Measurements from ENCODE around the gene BPHL.
A peak's percentile ranks its signal among the peaks of the same experiment; 100 is the strongest.
"Not testable (repeated sequence)": the region's sequence is repeated elsewhere in the genome, so short reads cannot be mapped to it uniquely, and the experiment has no call there.

Gene BPHL

DNA sequence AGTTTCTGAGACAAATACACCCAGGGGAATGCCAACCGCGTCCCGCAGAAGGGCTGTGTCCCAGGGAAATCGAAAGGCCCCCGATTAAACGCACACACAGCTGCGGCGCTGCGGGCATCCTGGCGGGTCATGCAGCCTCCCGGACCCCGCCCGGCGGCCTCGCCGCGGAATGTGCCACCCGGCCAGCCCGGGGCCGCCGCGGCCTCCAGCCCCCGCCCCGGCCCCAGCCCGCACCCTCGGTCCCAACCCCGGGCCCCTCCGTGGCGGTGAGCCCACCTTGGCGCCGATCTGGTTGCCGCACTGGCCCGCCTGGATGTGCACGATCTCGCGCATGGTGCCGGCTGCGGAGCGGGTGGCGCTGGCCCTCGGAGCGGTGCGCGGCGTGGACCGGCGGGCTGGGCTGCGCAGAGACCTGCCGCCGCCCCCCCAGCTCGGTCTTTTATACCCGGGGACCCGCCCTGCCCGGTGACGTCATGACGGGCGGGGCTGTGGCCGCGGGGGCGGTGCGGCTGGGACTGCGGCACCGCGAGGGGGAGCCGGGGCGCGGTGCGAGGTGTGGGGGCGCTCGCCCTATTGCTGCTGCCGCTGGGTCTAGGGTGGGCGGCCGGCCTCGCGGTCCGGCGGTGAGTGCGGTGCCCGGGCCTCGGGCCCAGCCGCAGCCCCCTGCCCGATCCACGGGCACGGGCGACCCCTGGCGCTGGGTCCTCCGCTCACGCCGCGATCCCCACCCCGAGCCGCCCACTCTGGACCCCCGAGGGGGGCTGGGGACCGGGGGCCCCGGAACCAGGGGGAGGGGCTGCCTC lies 38.8 kb downstream of the BPHL start, which contains the start of gene TUBB2A:
Gene TUBB2A (minus strand): TSS at position 414 of the 803 bp plus-strand sequence. CDS start 81 bp downstream, at position 333.
- peak; percentile 80 to 83 (median 80) for DNase-seq

DNA sequence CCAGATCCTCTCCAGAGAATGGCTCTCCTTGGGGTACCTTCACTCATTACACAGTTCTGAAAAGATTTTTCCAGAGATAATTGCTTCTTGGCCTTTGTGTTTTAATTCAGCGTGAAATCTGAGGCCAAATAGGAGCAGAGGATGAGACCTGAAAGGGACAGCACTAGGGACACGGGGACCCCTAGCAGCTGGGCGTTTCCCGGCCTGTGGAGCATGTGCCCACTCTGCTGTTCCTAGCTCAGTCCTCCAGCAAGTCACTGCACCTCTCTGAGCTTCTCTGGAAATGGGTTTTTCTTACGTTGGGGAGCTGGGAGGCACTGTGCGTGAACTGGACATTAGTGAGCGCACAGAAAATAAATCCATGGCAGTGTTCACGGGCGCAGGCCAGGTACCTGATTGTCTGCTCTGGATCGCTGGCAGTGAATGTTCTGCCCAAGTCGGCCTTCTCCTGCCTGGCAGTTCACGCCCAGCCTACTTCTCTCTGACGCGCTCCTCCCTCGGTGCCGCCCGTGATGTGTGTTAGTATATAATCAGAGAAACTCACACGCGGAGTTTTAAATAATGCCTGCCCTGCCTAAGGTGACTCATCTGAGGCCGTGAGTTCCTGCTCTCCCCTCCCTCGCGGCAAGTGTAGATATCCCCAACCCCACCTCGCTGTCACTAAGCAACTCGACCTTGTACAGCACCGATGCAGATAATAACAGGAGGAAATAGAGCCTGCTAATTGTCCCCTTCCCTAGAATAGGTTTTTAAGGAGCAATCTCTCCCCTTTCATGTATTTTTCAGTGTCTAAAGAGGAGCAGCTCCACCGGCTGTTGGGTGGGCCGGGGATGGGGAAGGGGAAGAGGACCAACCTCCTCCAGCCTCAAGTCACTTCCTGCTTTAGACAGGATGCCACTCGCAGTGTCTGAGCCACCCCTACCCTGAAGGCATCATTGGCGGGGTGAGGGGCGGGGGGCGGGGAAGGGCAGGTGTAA lies 41.6 kb downstream of the BPHL start:
- peak in 2 of 3 experiments; percentile 77 to 88 for DNase-seq

DNA sequence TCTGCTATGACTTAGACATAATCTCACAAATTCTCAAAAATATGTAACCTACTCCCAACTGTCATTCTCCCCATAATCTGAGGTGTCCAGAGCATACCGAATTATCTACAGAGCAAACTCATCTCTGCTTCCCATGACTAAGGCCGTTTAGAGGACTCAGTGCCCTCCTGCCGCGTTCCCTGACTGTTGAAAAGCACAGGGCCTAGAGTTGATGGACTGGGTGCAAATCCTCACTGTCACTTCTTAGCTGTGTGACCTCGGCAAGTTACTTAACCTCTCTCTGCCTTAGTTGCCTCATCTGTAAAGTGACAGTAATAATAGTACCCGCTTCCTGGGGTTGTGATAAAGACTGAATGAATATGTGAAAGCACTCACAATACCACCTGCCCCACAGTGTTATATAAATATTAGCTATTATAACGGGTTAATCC lies 43.6 kb downstream of the BPHL start:
- no peak for DNase-seq

DNA sequence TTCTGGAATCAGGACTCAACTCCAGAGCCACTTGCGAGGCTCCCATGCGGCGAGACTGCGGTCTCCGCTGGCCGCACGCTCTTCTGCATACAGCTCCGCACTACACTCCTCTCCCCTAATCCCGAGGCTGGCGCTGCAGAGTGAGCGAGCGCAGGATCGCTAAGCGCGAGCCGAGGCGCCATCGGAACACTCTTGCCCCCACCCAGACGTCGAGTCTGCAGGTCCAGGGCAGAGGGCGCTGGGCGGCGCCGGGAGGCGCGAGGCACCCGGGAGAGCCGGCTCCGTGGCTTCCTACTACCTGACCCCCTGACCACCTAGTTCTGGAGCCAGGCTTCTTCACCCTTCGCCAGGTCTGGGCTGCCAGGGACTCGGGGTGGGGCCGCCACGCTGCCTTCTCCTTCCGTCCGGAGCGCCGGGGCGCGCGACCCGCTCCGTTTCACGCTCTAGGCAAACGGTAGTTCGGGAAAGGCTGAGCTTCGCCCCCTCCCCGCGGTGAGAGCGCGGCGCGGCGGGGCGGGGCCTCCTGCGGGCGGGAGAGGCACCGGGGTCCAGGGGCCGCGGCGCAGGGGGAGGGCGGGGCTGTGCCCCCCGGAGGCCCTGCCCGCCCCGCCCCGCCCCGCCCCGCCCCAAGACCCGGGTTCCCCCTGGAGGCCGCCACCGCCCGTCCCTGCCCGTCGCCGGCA lies 44.2 kb downstream of the BPHL start:
- DNase-seq = peak; percentile 74 to 94 (median 93)

DNA sequence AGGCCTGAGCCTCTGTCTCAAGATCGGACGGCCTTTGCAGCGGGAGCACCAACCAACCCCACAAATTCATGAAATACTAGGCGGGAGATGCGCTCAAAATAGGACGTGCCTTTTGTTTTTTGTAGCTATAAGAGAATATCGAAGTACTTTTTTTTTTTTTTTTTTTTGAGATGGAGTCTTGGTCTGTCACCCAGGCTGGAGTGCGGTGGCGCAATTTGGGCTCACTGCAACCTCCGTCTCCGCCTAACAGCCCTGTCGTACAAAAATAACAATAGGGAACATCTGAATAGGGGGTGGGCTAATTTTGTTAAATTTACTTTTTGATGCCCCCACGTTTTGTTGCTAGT lies 44.7 kb downstream of the BPHL start:
- no peak for DNase-seq

DNA sequence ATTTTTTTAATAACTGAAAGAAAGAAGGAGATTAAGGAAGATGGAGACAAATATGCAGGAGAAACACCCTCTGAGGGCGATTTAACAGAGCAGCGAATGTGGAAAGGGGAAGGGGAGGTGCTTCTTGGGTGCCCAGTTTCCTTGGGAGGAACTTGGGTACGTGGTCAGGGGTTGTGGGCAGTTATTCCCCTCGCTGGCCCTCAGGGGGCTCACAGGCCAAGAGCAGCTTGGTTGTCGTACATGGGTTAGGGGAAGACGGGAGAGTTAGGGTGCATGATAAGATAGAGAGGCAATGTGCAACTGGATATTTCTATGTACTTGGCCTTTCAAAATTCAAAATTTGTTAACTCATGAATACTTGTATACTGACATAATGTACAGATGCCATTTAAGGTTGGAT lies 45.9 kb downstream of the BPHL start:
- no peak for DNase-seq

DNA sequence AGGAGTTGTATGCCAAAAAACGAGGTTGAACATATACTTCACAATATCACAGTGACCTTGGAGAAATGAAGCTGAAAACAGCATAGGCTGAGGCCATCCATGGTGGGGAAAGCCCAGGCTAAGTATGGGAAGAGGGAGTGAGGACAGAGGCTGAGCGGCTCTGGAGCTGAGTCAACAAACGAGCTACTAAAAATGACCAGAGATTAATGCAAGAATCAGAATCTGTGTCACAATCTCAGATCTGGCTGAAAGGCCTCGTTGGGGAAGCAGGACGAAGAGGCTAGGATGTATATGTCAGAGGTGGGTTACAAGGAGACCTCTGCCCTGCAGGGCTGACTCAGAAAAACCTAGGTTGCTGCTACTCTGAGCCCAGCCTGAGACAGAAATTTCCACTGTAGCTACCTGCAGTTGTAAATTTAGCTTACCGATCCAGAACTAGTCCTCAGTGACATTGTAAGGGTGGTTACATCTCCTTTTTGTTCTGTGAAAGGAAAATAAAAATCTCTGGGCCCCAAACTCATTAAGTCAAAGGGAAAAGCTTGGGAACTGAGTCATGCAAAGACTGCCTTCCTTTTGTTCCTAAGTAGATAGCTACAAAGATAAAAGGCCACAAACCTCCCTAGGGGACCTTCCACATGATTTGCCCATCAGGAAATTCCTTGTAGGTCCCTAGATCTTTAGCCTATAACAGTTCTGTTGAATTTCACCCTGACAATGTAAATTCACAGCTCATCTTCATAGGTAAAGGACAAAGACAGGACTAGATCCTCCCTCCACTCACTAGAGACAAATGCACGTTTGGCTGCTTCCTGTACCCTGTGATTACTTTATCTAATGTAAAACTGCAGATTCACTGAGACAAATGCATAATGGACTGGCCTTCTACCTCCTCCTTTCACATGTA lies 47.4 kb downstream of the BPHL start:
- no peak for DNase-seq

DNA sequence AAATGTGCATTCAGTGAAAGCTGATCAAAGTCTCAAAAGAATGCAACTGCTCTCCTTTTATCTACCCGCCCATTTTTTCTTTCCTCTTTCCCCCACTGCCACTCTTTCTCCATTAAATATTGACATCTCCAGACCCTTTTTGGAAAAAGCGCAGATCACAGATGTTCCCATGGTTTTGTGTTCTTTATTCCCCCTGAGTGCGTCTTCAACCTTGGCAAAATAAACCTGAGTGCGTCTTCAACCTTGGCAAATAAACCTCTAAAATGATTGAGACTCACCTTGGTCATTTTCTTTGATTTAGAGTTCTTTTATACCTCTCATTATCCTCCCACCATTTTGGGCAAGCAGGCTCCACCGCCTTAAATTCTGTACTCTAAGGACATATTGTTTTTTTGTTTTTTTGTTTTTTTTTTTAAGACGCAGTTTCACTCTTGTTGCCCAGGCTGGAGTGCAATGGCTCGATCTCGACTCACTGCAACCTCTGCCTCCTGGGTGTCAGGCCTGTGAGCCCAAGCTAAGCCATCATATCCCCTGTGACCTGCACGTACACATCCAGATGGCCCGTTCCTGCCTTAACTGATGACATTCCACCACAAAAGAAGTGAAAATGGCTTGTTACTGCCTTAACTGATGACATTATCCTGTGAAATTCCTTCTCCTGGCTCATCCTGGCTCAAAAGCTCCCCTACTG lies 48.2 kb downstream of the BPHL start:
- not testable (repeated sequence) for DNase-seq

DNA sequence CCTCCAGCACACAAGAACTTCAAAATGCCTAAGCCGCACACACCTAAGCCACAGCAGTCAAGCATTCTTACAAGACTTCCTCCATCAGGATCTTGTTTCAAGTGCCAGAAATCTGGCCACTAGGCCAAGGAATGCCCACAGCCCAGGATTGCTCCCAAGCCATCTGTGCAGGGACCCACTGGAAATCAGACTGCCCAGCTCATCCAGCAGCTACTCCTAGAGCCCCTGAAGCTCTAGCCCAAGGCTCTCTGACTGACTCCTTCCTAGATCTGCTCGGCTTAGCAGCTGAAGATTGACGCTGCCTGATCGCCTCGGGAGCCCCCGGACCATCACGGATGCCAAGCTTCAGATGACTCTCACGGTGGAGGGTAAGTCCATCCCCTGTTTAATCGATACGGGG lies 49.5 kb downstream of the BPHL start:
- not testable (repeated sequence) for DNase-seq

DNA sequence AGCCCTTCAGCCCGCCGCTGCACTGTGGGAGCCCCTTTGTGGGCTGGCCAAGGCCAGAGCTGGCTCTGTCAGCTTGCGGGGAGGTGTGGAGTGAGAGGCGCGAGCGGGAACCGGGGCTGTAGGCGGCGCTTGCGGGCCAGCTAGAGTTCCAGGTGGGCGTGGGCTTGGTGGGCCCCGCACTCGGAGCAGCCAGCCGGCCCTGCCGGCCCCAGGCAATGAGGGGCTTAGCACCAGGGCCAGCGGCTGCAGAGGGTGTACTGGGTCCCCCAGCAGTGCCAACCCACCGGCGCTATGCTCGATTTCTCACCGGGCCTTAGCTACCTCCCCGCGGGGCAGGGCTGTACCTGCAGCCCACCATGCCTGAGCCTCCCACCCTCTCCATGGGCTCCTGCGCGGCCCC lies 52.2 kb downstream of the BPHL start:
- not testable (repeated sequence) for DNase-seq

DNA sequence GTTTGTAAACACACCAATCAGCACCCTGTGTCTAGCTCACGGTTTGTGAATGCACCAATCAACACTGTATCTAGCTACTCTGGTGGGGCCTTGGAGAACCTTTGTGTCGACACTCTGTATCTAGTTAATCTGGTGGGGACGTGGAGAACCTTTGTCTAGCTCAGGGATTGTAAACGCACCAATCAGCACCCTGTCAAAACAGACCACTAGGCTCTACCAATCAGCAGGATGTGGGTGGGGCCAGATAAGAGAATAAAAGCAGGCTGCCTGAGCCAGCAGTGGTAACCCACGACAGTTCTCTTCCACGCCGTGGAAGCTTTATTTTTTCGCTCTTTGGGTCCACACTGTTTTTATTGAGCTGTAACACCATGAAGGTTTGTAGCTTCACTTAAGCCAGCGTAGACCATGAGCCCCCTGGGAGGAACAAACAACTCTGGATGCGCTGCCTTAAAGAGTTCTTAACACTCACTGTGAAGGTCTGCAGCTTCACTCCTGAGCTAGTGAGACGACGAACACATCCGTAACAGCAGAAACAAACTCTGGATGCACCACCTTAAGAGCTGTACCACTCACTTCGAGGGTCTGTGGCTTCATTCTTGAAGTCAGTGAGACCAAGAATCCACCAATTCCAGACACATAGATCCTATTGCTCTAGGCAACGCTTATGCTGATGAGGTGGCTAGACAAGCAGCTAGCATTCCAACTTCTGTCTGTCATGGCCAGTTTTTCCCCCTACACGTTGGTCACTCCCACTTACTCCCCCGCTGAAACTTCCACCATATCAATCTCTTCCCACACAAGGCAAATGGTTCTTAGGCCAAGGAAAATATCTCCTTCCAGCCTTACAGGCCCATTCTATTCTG lies 53.0 kb downstream of the BPHL start:
- not testable (repeated sequence) for DNase-seq

DNA sequence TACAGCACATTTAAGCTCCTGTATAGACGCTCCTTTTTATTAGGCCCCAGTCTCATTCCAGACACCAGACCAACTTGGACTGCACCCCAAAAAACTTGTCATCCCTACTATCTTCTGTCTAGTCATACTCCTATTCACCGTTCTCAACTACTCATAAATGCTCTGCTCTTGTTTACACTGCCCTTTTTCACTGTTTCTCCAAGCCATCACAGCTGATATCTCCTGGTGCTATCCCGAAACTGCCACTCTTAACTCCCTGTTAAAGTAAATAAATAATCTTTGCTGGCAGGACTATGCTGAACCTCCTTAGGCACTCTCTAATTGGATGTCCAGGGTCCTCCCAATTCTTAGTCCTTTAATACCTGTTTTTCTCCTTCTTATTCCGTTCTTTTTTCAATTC lies 54.3 kb downstream of the BPHL start:
- DNase-seq = not testable (repeated sequence)

DNA sequence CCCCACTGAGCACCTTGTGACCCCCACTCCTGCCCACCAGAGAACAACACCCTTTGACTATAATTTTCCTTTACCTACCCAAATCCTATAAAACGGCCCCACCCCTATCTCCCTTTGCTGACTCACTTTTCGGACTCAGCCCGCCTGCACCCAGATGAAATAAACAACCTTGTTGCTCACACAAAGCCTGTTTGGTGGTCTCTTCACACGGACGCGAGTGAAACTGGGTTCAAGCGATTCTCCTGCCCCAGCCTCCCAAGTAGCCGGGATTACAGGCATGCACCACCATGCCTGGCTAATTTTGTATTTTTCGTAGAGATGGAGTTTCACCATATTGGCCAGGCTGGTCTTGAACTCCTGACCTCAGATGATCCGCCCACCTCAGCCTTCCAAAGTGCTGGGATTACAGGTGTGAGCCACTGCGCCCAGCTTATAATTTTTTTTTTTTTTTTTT lies 55.2 kb downstream of the BPHL start:
- not testable (repeated sequence) for DNase-seq

DNA sequence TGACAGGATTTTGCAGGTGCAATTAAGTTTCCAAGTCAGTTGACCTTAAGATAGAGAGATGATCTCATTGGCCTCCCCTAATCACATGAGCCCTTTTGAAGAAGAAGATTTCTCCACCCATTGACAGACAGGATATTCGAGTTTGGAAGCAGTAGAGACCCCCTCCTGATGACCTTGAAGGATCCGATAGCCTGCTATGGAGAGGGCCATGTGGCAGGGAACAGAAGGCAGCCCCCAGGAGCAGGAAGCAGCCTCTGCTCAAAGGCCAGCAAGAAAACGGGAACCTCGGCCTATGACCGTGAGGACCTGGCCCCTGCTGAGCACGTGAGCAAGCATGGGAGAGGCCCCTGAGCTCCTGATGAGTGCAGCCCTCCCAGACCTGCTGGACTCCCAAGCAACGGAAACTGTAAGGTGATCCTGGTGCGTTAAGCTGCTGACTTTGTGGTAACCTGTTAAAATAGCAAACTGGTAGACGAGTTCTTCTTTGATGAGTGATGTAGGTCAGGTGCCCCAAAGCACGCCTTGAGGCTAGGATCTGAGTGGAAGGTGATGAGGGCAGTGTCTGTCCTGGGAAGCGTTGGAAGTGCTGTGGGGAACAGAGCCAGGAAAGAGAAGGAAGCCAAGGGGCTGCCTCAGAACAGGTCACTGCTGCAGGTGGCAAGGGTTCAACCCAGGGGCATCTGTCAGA lies 57.3 kb downstream of the BPHL start:
- no peak for DNase-seq

DNA sequence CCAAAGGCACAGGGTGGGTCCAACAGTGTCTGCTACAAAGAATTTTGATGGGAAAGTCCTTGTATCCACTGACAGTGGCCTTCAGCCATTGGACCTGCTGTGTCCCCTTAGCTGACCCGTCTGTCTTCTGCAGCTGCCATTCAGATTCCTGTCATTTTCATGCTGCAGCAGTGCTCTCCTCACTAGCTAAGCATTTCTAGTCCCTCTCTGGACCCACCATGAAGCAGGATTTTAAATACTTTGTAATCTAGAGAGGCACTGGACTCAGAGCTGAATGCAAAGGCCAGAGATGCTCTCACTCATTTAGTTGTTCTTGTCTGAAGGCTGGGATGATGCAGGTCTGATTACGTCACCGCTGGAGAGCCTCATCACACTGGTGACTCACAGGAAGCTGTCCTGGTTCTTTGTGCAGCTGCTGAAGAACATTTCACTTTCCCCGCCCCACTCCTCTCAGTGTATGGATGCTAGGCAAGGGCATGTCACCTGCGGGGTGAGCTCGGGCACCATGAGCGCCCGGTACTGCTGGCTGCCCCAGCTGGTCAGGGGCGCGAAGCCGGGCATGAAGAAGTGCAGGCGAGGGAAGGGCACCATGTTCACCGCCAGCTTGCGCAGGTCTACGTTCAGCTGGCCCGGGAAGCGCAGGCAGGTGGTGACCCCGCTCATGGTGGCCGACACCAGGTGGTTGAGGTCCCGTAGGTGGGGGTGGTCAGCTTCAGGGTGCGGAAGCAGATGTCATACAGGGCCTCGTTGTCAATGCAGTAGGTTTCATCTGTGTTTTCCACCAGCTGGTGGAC lies 58.2 kb downstream of the BPHL start:
- peak in 1 of 3 experiments; percentile 29 for DNase-seq

DNA sequence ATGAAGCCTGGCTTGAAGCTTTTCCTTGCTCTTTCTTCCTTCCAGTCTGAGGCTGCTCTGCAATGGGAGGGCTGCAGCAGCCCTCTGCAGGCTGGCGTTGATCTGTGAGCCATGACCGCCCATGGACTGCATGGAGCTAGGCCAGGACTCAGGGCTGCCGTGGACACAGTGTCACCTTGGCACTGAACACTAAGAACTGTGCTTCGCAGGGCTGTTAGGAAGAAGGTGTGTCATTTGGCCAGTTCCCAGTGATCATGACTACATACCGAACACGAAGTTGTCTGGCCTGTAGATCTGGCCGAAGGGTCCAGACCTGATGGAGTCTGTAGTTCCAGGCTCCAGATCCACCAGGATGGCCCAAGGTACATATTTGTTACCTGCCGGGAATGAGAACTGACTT lies 60.2 kb downstream of the BPHL start:
- DNase-seq = not testable (repeated sequence)

DNA sequence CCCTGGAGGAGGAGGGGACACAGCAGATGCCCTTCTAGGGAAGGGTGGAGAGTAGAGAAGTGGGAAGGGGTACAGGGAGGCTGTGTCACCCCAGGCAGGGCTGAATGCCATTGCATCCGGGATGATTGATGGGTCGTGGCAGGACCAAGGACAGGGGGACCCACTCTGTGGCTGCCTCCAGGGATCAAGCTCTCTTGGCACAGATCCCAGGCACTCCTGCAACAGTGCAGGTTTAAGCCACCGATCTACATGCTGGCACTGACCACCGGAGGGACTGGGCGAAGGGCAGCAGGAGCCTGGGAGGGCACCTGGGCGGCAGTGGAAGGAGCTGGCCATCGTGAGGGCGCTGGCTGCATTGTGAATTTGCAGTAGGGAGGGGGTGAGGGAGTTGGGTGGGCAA lies 61.4 kb downstream of the BPHL start:
- peak in 1 of 3 experiments; percentile 18 for DNase-seq

DNA sequence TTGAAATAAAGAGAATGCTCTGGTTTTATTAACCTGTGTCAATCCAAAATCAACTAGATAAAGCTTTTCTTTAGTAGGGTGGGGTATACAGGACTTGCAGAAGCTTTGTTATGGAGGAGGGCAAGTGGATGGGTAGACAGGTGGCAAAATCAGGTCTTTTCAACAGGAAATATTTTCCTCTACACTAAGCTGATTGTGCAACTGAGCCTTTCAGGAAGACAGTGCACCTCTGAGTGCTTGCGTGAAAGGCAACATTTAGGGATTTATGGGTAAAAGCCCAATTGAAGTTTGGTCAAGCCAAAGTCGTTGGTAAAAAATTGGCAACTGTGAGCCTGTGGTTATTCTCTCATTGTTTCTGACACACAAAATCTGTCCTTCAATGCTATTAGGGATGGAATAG lies 62.6 kb downstream of the BPHL start:
- no peak for DNase-seq

DNA sequence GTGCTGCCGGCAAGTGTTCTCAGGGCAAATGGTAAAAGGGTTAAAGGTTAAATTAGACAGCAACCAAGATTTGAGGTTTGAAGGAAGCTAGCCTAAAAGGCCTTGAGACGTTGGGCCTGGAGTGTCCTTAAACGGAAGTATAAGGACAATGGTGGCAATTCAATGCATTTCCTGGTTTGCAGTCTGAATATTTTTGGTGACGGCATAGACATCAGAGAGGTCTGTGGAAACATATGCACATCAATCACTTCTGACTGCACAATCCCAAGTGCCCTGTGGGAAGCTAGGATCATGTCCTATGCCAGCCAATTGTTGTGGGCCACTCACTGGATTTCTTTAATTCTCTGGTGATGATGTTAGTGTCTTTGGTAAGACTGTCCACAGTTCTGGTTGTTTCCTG lies 64.6 kb downstream of the BPHL start:
- no peak for DNase-seq
